ENCODE data around the gene TXNL4A. TPM values are rescaled to one million over a fixed set of nuclear protein-coding genes. Genes with fewer than 3 reads are reported as not detected.

Gene TXNL4A
- total and polyA plus RNA-seq, 4 donors, result 18.0 to 86.2 (median 32.8) TPM

DNA sequence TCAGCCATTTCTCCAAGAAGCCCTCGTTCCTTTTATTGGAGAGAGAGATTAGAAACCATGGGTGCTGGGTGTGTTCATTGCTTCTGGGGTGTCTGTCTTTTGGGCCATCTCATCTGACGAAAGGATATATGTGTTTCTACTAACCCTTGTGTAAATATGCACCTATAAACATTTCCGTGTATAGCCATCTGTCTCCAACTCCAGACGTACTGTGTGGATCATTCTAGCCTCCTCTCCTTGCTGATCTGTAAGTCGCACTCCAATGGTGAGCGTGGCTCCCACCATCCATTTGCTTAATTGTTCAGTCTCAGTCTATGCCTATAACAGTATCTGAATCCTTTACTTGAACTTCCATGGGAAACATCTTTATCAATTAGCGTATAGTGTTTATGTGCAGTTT lies 47.6 kb upstream of the TXNL4A start:
- Histone ChIP-seq H3K36me3 (ENCODE audit: control insufficient read depth in 4 of 4, insufficient read depth in 3 of 4, low read depth in 1 of 4, low read length in 3 of 4) (peaks cover 3 to 6% (median 5%) of the 10 kb centered on the region in 4 donors), H3K27ac (ENCODE audit: low read depth in 1 of 2, low read length in 2 of 2) (no peak overlapping the region), H3K4me1 (ENCODE audit: control insufficient read depth in 4 of 4, insufficient read depth in 4 of 4, low read length in 3 of 4) (peaks cover 0 to 14% (median 9%) of the 10 kb centered on the region in 4 donors), H3K9me3 (ENCODE audit: control insufficient read depth in 4 of 4, low read length in 3 of 4) (no peaks in the 10 kb centered on the region), H3K9ac (ENCODE audit: low read depth in 1 of 2, low read length in 2 of 2) (no peak overlapping the region), H3K27me3 (ENCODE audit: control insufficient read depth in 4 of 4, insufficient read depth in 4 of 4, low read length in 3 of 4) (no peaks in the 10 kb centered on the region), H3K4me3 (ENCODE audit: low read depth in 1 of 3, low read length in 3 of 3) (no peak overlapping the region)
- 94% methylated on average over 7 of the region's 7 CpGs for WGBS
- DNase-seq (ENCODE audit: low spot score), result no peak
- TF ChIP-seq RAD21 (IDR thresholded peaks at IDR 0.05), result no peak
- no peak for TF ChIP-seq JUND (IDR thresholded peaks at IDR 0.05)
- no peak for TF ChIP-seq YY1 (IDR thresholded peaks at IDR 0.05)
- no peak for TF ChIP-seq RXRA (IDR thresholded peaks at IDR 0.05)
- TF ChIP-seq, protein P1, sequence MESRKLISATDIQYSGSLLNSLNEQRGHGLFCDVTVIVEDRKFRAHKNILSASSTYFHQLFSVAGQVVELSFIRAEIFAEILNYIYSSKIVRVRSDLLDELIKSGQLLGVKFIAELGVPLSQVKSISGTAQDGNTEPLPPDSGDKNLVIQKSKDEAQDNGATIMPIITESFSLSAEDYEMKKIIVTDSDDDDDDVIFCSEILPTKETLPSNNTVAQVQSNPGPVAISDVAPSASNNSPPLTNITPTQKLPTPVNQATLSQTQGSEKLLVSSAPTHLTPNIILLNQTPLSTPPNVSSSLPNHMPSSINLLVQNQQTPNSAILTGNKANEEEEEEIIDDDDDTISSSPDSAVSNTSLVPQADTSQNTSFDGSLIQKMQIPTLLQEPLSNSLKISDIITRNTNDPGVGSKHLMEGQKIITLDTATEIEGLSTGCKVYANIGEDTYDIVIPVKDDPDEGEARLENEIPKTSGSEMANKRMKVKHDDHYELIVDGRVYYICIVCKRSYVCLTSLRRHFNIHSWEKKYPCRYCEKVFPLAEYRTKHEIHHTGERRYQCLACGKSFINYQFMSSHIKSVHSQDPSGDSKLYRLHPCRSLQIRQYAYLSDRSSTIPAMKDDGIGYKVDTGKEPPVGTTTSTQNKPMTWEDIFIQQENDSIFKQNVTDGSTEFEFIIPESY (IDR thresholded peaks at IDR 0.05), result no peak
- TF ChIP-seq TAF1 (conservative IDR thresholded peaks at IDR 0.05), result no peak
- TF ChIP-seq GABPA (IDR thresholded peaks at IDR 0.05 in 1 of 2, conservative IDR thresholded peaks at IDR 0.05 in 1 of 2), result no peak
- TF ChIP-seq EGR1 (IDR thresholded peaks at IDR 0.05; ENCODE audit: low read depth in 2 of 2), result no peak
- TF ChIP-seq, protein P2, sequence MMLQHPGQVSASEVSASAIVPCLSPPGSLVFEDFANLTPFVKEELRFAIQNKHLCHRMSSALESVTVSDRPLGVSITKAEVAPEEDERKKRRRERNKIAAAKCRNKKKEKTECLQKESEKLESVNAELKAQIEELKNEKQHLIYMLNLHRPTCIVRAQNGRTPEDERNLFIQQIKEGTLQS (IDR thresholded peaks at IDR 0.05), result no peak
- TF ChIP-seq, protein P3, sequence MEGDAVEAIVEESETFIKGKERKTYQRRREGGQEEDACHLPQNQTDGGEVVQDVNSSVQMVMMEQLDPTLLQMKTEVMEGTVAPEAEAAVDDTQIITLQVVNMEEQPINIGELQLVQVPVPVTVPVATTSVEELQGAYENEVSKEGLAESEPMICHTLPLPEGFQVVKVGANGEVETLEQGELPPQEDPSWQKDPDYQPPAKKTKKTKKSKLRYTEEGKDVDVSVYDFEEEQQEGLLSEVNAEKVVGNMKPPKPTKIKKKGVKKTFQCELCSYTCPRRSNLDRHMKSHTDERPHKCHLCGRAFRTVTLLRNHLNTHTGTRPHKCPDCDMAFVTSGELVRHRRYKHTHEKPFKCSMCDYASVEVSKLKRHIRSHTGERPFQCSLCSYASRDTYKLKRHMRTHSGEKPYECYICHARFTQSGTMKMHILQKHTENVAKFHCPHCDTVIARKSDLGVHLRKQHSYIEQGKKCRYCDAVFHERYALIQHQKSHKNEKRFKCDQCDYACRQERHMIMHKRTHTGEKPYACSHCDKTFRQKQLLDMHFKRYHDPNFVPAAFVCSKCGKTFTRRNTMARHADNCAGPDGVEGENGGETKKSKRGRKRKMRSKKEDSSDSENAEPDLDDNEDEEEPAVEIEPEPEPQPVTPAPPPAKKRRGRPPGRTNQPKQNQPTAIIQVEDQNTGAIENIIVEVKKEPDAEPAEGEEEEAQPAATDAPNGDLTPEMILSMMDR (IDR thresholded peaks at IDR 0.05; ENCODE audit: low read depth, low read length, missing input control), result no peak
- no peak for TF ChIP-seq NR2F2 (IDR thresholded peaks at IDR 0.05)
- TF ChIP-seq, protein P4, sequence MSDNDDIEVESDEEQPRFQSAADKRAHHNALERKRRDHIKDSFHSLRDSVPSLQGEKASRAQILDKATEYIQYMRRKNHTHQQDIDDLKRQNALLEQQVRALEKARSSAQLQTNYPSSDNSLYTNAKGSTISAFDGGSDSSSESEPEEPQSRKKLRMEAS (IDR thresholded peaks at IDR 0.05), result no peak
- no peak for TF ChIP-seq HNF4A (conservative IDR thresholded peaks at IDR 0.05)
- no peak for TF ChIP-seq HNF4G (IDR thresholded peaks at IDR 0.05)
- TF ChIP-seq FOXA2 (IDR thresholded peaks at IDR 0.05), result no peak
- TF ChIP-seq, protein P5, sequence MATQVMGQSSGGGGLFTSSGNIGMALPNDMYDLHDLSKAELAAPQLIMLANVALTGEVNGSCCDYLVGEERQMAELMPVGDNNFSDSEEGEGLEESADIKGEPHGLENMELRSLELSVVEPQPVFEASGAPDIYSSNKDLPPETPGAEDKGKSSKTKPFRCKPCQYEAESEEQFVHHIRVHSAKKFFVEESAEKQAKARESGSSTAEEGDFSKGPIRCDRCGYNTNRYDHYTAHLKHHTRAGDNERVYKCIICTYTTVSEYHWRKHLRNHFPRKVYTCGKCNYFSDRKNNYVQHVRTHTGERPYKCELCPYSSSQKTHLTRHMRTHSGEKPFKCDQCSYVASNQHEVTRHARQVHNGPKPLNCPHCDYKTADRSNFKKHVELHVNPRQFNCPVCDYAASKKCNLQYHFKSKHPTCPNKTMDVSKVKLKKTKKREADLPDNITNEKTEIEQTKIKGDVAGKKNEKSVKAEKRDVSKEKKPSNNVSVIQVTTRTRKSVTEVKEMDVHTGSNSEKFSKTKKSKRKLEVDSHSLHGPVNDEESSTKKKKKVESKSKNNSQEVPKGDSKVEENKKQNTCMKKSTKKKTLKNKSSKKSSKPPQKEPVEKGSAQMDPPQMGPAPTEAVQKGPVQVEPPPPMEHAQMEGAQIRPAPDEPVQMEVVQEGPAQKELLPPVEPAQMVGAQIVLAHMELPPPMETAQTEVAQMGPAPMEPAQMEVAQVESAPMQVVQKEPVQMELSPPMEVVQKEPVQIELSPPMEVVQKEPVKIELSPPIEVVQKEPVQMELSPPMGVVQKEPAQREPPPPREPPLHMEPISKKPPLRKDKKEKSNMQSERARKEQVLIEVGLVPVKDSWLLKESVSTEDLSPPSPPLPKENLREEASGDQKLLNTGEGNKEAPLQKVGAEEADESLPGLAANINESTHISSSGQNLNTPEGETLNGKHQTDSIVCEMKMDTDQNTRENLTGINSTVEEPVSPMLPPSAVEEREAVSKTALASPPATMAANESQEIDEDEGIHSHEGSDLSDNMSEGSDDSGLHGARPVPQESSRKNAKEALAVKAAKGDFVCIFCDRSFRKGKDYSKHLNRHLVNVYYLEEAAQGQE (IDR thresholded peaks at IDR 0.05), result no peak
- TF ChIP-seq FOXA1 (IDR thresholded peaks at IDR 0.05), result no peak
- TF ChIP-seq SP1 (IDR thresholded peaks at IDR 0.05), result no peak

Measured in liver (tissue), 9 donors.